K562 (cell line): Measurements from ENCODE around the gene FAHD2A. TPM values are rescaled to one million over a fixed set of nuclear protein-coding genes. Genes with fewer than 3 reads are reported as not detected.

Source experiments
- ATAC-seq: fragments of 200-7000 bp; cut with Tn5 transposase; 3 replicates; pipeline ENCODE4 v1.9.1; 2020; ENCODE audit warnings: moderate library complexity
- BruUV-seq: library from RNA; stranded (reverse); fragments of 400-500 nt; replicated peaks from 2 replicates; lab custom pipeline; 2021; lab: Mats Ljungman, UMichigan
- CTCF ChIA-PET: fragments of 300-600 bp; formaldehyde crosslinking; extraction: SDS; loops from one replicate; lab custom pipeline; 2021; ENCODE audit warnings: low intra/inter-chr PET ratio; lab: Yijun Ruan, JAX
- POLR2A ChIA-PET: fragments of 300-600, 350-650 bp; sonication (Branson Sonifier 250); formaldehyde crosslinking; extraction: SDS; loops from one replicate; lab custom pipeline; 2021; ENCODE audit warnings: antibody characterized with exemption, inconsistent platforms; lab: Yijun Ruan, JAX
- DNase-seq, 4 experiments: peaks; one replicate each; pipeline versions ENCODE4 v3.0.0 to v3.0.0-alpha.2; 2011 to 2018; ENCODE audit warnings: low spot score in 3 of 4, mixed read lengths in 3 of 4; ENCODE audit errors: extremely low read depth in 1 of 4
- FAIRE-seq: peaks from 2 replicates; lab custom pipeline; 2011; peaks lifted over from hg19 to GRCh38; lab: Jason Lieb, UNC
- H2AFZ ChIP-seq: 2 replicates; pipeline ENCODE4 v1.6.0; 2011; ENCODE audit warnings: low read depth, low read length, control low read depth, inconsistent platforms
- H3K27ac ChIP-seq: fragments of 200-600 bp; 3 replicates; pipeline ENCODE4 v1.8.0; 2011; ENCODE audit warnings: low read depth, mild to moderate bottlenecking, control low read depth, inconsistent platforms, low read length, moderate library complexity, mixed read lengths; ENCODE audit errors: extremely low read depth
- H3K27me3 ChIP-seq, 2 experiments: fragments of 300-600 bp in 1 of 2; 2 replicates in 1 of 2; 3 replicates in 1 of 2; pipeline versions ENCODE4 v1.6.0 to v1.8.0; 2011; ENCODE audit warnings: inconsistent platforms in 2 of 2, low read length in 2 of 2, mild to moderate bottlenecking in 1 of 2, mixed read lengths in 1 of 2, moderate library complexity in 1 of 2; ENCODE audit not compliant: control insufficient read depth in 2 of 2, insufficient read depth in 2 of 2
- H3K36me3 ChIP-seq: fragments of 300-600 bp; 3 replicates; pipeline ENCODE4 v1.8.0; 2011; ENCODE audit warnings: mild to moderate bottlenecking, low read length, inconsistent platforms; ENCODE audit not compliant: control insufficient read depth, insufficient read depth
- H3K4me1 ChIP-seq, 2 experiments: fragments of 200-600 bp in 1 of 2; replicated peaks in 1 of 2; 2 replicates in 1 of 2; 3 replicates in 1 of 2; pipeline versions ENCODE4 v1.5.1 to v1.8.0; 2011; ENCODE audit warnings: inconsistent platforms in 2 of 2, low read length in 2 of 2, mild to moderate bottlenecking in 1 of 2, mixed read lengths in 1 of 2, moderate library complexity in 1 of 2; ENCODE audit not compliant: control insufficient read depth in 2 of 2, insufficient read depth in 2 of 2
- H3K4me2 ChIP-seq: 2 replicates; pipeline ENCODE4 v1.6.1; 2011; ENCODE audit warnings: low read length, control low read depth, inconsistent platforms, mixed read lengths; ENCODE audit not compliant: insufficient read depth
- H3K4me3 ChIP-seq: fragments of 200-600 bp; sonication (generic), shearing (Covaris generic); 2 replicates; pipeline ENCODE4 v1.5.1; 2016; ENCODE audit warnings: control low read depth, inconsistent platforms
- H3K79me2 ChIP-seq: fragments of 200-600 bp; 3 replicates; pipeline ENCODE4 v1.8.0; 2011; ENCODE audit warnings: low read length, inconsistent platforms; ENCODE audit not compliant: control insufficient read depth, insufficient read depth
- H3K9ac ChIP-seq, 2 experiments: 2 replicates each; pipeline versions ENCODE4 v1.6.0 to v1.6.1; 2011; ENCODE audit warnings: low read depth in 2 of 2, low read length in 2 of 2, control low read depth in 1 of 2, inconsistent platforms in 1 of 2, mild to moderate bottlenecking in 1 of 2, mixed read lengths in 1 of 2; ENCODE audit not compliant: insufficient read depth in 1 of 2
- H3K9me1 ChIP-seq: one replicate; pipeline ENCODE4 v1.6.0; 2011; ENCODE audit warnings: inconsistent platforms, mild to moderate bottlenecking, low read length, moderate library complexity; ENCODE audit not compliant: control insufficient read depth, insufficient read depth
- H3K9me3 ChIP-seq: replicated peaks from 2 replicates; pipeline ENCODE4 v1.5.1; 2011; ENCODE audit warnings: low read depth, low read length, inconsistent platforms; ENCODE audit not compliant: control insufficient read depth, insufficient read depth
- H4K20me1 ChIP-seq: replicated peaks from 2 replicates; pipeline ENCODE4 v1.6.1; 2011; ENCODE audit warnings: low read length, inconsistent platforms, mixed read lengths; ENCODE audit not compliant: control insufficient read depth, insufficient read depth
- ASH1L ChIP-seq: fragments of 450-650 bp; IDR thresholded peaks from 2 replicates; pipeline ENCODE4 v1.6.1; 2018; ENCODE audit warnings: borderline replicate concordance, mild to moderate bottlenecking, low read depth; ENCODE audit not compliant: partially characterized antibody
- TRIM25 ChIP-seq: fragments of 450-650 bp; IDR thresholded peaks from 2 replicates; pipeline ENCODE4 v1.7.0; 2016; ENCODE audit warnings: borderline replicate concordance
- ZNF23 ChIP-seq: fragments of 250-450 bp; sonication (Bioruptor Pico); IDR thresholded peaks from 2 replicates; pipeline ENCODE4 v1.4.0; 2020; ENCODE audit warnings: mild to moderate bottlenecking
- ZNF707 ChIP-seq: fragments of 250-450 bp; sonication (Bioruptor Pico); conservative IDR thresholded peaks from 2 replicates; pipeline ENCODE4 v1.8.0; 2022; ENCODE audit warnings: inconsistent platforms, mild to moderate bottlenecking, moderate library complexity
- WGBS: fragments of 100-300 bp; shearing (Covaris generic); methylation state at CpG from one replicate; pipeline ENCODE4 v1.1.6; 2016; ENCODE audit warnings: low coverage, mixed read lengths; ENCODE audit not compliant: insufficient coverage; ENCODE audit errors: missing lambda C conversion rate; 5-methylcytosine and 5-hydroxymethylcytosine counted together
- in situ Hi-C: fragments of 300-500 bp; cut with MboI; formaldehyde crosslinking; loops from 4 replicates; pipeline ENCODE4 v1.15.0; 2018; ENCODE audit warnings: inconsistent platforms, mixed read lengths
- intact Hi-C: fragments of 100-400 bp; cut with micrococcal nuclease; formaldehyde crosslinking; loops from 2 replicates; pipeline ENCODE4 v1.14.2; 2022
- polyA plus RNA-seq, 8 experiments: library from polyadenylated mRNA; depleted of rRNA in 4 of 8; stranded (reverse) in 5 of 8; unstranded in 3 of 8; fragments of >200 nt; fragmentation: Nextera tagmentation in 2 of 8; fragmentation: Illumina TruSeq in 1 of 8; extraction: Ambion mirVana in 2 of 8; extraction: Trizol in 1 of 8; gene quantifications; 2 replicates each; pipeline versions ENCODE4 v1.2.1 to v1.2.3, GENCODE V29; 2011 to 2014; ENCODE audit warnings: inconsistent platforms in 1 of 8, missing spikeins in 1 of 8
- total RNA-seq, 7 experiments: library from RNA; depleted of rRNA in 6 of 7; stranded (reverse); fragments of >200 nt in 6 of 7; fragmentation: Illumina TruSeq in 2 of 7; extraction: Trizol in 2 of 7; gene quantifications; 2 replicates each; pipeline versions ENCODE4 v1.2.1 to v1.2.3, GENCODE V29; 2011 to 2021; ENCODE audit warnings: low replicate concordance in 1 of 7

The FAHD2A gene
- total and polyA plus RNA-seq, 9 of the 15 experiments (the other 6 are each of a cell fraction or from before 2014, with no cell fraction given): 13.8 to 41.0 (median 30.4) TPM

- no peak for TF ChIP-seq TRIM25
- no peak for TF ChIP-seq ASH1L
These were observed 27.5 kb upstream of the FAHD2A start (continued) for GRCh38 chr2:95374921-95375471.

GRCh38 chr2:95375532-95376150, 26.9 kb upstream of the FAHD2A start:
- Histone ChIP-seq H3K4me3 (no peak overlapping the region), H2AFZ (no peak overlapping the region), H3K36me3 (no peaks in the 10 kb centered on the region), H3K27ac (no peak overlapping the region), H3K4me1 (no peaks in the 10 kb centered on the region), H3K9me1 (no peaks in the 10 kb centered on the region), H3K79me2 (no peaks in the 10 kb centered on the region), H3K9ac (no peak overlapping the region; a peak in 1 of 4 replicates), H3K27me3 (peaks cover 23 to 67% of the 10 kb centered on the region in 2 experiments; a peak in 4 of 5 replicates), H3K9me3 (no peaks in the 10 kb centered on the region), H3K4me2 (no peak overlapping the region), H4K20me1 (peaks cover 9% of the 10 kb centered on the region; the same call in 1 of the 2 replicates)
- DNase-seq (no peak), FAIRE-seq (no peak), ATAC-seq (no peak)
- ChIA-PET POLR2A (interaction anchor here (0.6 kb wide), 1 partner anchor 36 kb away, joined by 3 read pairs; no protein-coding TSS in a partner anchor), CTCF (no interaction called here)
- intact Hi-C loops (loop anchor here (2.0 kb wide), 1 partner anchor 25 kb away; no protein-coding TSS in a partner anchor), in situ Hi-C loops (no loop called here)
- no TSS peak for BruUV-seq
- TF ChIP-seq ZNF23 (CRISPR knock-in tag): no peak
- no peak for TF ChIP-seq ZNF707
- 3% methylated on average over 21 of the region's 21 CpGs for WGBS
